ENCODE data around the gene ETV2. TPM values are rescaled to one million over a fixed set of nuclear protein-coding genes. Genes with fewer than 3 reads are reported as not detected.

ETV2 gene
- total and polyA plus RNA-seq, 2 donors (not counting 3 experiments of a cell fraction or from before 2014, with no cell fraction given) = 1.0 to 1.5 TPM

DNA sequence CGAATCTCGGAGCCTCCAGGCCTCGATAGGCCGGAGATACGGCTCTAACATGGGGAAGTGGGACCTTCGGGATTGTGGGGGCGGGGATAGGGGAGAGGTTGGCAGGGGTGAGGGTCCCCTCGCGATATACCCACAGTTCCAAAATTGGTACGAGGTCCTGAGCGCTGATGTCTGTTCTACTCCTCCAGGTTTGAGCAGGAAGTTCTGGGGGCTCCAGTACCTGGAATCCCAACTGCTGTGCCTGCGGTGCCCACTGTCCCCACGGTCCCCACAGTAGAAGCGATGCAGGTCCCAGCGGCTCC is 12.3 kb upstream of the ETV2 start:
- CTCF ChIA-PET = no interaction called here
- no peak for DNase-seq (ENCODE audit: low read depth, low spot score)
- TSS peak; percentile 57 for BruUV-seq (replicated peaks)
- Histone ChIP-seq H2AFZ (ENCODE audit: low read depth, low read length) (peak overlapping the region; percentile 57), H3K9ac (replicated peaks; ENCODE audit: extremely low read depth, insufficient read depth, low read length) (peak overlapping the region; percentile 87), H4K20me1 (replicated peaks; ENCODE audit: control insufficient read depth, extremely low read depth, insufficient read depth, low read length) (no peaks in the 10 kb centered on the region), H3K27ac (ENCODE audit: insufficient read depth, low read depth, low read length) (peak overlapping the region; percentile 53), H3K4me2 (ENCODE audit: insufficient read depth, low read length) (peak overlapping the region; percentile 82), H3K27me3 (ENCODE audit: control insufficient read depth in 2 of 2, insufficient read depth in 2 of 2, low read length in 2 of 2) (no peaks in the 10 kb centered on the region), H3K9me3 (replicated peaks; ENCODE audit: control insufficient read depth, insufficient read depth, low read length) (no peaks in the 10 kb centered on the region), H3K36me3 (ENCODE audit: control insufficient read depth in 2 of 2, extremely low read depth in 1 of 2, insufficient read depth in 2 of 2, low read length in 2 of 2) (peaks cover 8 to 33% of the 10 kb centered on the region in 2 experiments), H3K79me2 (ENCODE audit: control insufficient read depth, insufficient read depth, low read length) (peaks cover 7% of the 10 kb centered on the region), H3K4me1 (ENCODE audit: control insufficient read depth, extremely low read depth, insufficient read depth, low read length) (peaks cover 10% of the 10 kb centered on the region), H3K9me1 (replicated peaks; ENCODE audit: control insufficient read depth, extremely low read depth, insufficient read depth, low read length) (no peaks in the 10 kb centered on the region), H3K4me3 (replicated peaks in 1 of 3; ENCODE audit: insufficient read depth in 1 of 3, low read depth in 1 of 3, low read length in 3 of 3) (peak overlapping the region; percentile 70 to 98 (median 76))
- TF ChIP-seq JUN (IDR thresholded peaks at IDR 0.05; ENCODE audit: borderline replicate concordance, insufficient read depth, insufficient read length, low read depth) (no peak), EZH2 (IDR thresholded peaks at IDR 0.05; ENCODE audit: borderline replicate concordance, low read depth, low read length, severe bottlenecking) (no peak), FOS (IDR thresholded peaks at IDR 0.05; ENCODE audit: borderline replicate concordance, insufficient read depth, low read length) (no peak), MYC (IDR thresholded peaks at IDR 0.05; ENCODE audit: low read depth, low read length) (no peak), POLR2A (IDR thresholded peaks at IDR 0.05; ENCODE audit: low read depth, low read length) (no peak), GATA2 (IDR thresholded peaks at IDR 0.05; ENCODE audit: insufficient read depth, insufficient read length, low read depth, low read length) (no peak), POLR2AphosphoS5 (IDR thresholded peaks at IDR 0.05; ENCODE audit: insufficient read depth, low read depth, low read length) (no peak)
- TF ChIP-seq, protein P1, sequence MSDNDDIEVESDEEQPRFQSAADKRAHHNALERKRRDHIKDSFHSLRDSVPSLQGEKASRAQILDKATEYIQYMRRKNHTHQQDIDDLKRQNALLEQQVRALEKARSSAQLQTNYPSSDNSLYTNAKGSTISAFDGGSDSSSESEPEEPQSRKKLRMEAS (IDR thresholded peaks at IDR 0.05; ENCODE audit: insufficient read depth, insufficient read length) = no peak
- TF ChIP-seq, protein P2, sequence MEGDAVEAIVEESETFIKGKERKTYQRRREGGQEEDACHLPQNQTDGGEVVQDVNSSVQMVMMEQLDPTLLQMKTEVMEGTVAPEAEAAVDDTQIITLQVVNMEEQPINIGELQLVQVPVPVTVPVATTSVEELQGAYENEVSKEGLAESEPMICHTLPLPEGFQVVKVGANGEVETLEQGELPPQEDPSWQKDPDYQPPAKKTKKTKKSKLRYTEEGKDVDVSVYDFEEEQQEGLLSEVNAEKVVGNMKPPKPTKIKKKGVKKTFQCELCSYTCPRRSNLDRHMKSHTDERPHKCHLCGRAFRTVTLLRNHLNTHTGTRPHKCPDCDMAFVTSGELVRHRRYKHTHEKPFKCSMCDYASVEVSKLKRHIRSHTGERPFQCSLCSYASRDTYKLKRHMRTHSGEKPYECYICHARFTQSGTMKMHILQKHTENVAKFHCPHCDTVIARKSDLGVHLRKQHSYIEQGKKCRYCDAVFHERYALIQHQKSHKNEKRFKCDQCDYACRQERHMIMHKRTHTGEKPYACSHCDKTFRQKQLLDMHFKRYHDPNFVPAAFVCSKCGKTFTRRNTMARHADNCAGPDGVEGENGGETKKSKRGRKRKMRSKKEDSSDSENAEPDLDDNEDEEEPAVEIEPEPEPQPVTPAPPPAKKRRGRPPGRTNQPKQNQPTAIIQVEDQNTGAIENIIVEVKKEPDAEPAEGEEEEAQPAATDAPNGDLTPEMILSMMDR (IDR thresholded peaks at IDR 0.05; ENCODE audit: extremely low read depth in 1 of 2, insufficient read depth in 1 of 2, low read depth in 1 of 2, low read length in 2 of 2) = no peak
- dilution Hi-C loops (cut with MboI; ENCODE audit: extremely low pct_ligation_motif_present, low sequenced_read_pairs) (no loop called here), intact Hi-C loops (cut with micrococcal nuclease) (loop anchor here (5.0 kb wide), 1 partner anchor 82 kb away; the partner anchor contains the start of gene TMEM147)
- FAIRE-seq = no peak
- POLR2A ChIA-PET = no interaction called here
